ENCODE data around the gene PHLDB1.

Gene PHLDB1

GRCh38 chr11:118621784-118622375 lies 14.5 kb downstream of the PHLDB1 start:
- in situ Hi-C loops (cut with MboI; ENCODE audit: low sequenced_read_pairs), result no loop called here

- in situ Hi-C loops (cut with MboI; ENCODE audit: low sequenced_read_pairs), result no loop called here
These were observed 15.2 kb downstream of the PHLDB1 start for GRCh38 chr11:118622376-118623268.

GRCh38 chr11:118623269-118623655 lies 15.8 kb downstream of the PHLDB1 start:
- in situ Hi-C loops (cut with MboI; ENCODE audit: low sequenced_read_pairs), result no loop called here

GRCh38 chr11:118625036-118625690 lies 17.7 kb downstream of the PHLDB1 start:
- in situ Hi-C loops (cut with MboI; ENCODE audit: low sequenced_read_pairs), result no loop called here

- in situ Hi-C loops (cut with MboI; ENCODE audit: low sequenced_read_pairs), result no loop called here
These were observed 18.6 kb downstream of the PHLDB1 start for GRCh38 chr11:118625976-118626375.

GRCh38 chr11:118627566-118627965 lies 20.2 kb downstream of the PHLDB1 start:
- in situ Hi-C loops (cut with MboI; ENCODE audit: low sequenced_read_pairs), result no loop called here

GRCh38 chr11:118628031-118628430 lies 20.6 kb downstream of the PHLDB1 start:
- in situ Hi-C loops (cut with MboI; ENCODE audit: low sequenced_read_pairs), result no loop called here

- in situ Hi-C loops (cut with MboI; ENCODE audit: low sequenced_read_pairs), result no loop called here
These were observed 21.0 kb downstream of the PHLDB1 start for GRCh38 chr11:118628432-118628831.

GRCh38 chr11:118628861-118629549 lies 21.6 kb downstream of the PHLDB1 start:
- in situ Hi-C loops (cut with MboI; ENCODE audit: low sequenced_read_pairs), result no loop called here

GRCh38 chr11:118629761-118630661 lies 22.6 kb downstream of the PHLDB1 start:
- in situ Hi-C loops (cut with MboI; ENCODE audit: low sequenced_read_pairs), result no loop called here

GRCh38 chr11:118631142-118631909 lies 23.9 kb downstream of the PHLDB1 start:
- in situ Hi-C loops (cut with MboI; ENCODE audit: low sequenced_read_pairs), result no loop called here

GRCh38 chr11:118632577-118633318 lies 25.3 kb downstream of the PHLDB1 start:
- in situ Hi-C loops (cut with MboI; ENCODE audit: low sequenced_read_pairs), result no loop called here

- in situ Hi-C loops (cut with MboI; ENCODE audit: low sequenced_read_pairs), result no loop called here
These were observed 25.9 kb downstream of the PHLDB1 start for GRCh38 chr11:118633319-118633690.

GRCh38 chr11:118633979-118634378 lies 26.6 kb downstream of the PHLDB1 start:
- in situ Hi-C loops (cut with MboI; ENCODE audit: low sequenced_read_pairs), result no loop called here

GRCh38 chr11:118634431-118635236 lies 27.2 kb downstream of the PHLDB1 start:
- in situ Hi-C loops (cut with MboI; ENCODE audit: low sequenced_read_pairs), result no loop called here

GRCh38 chr11:118635237-118635591 lies 27.8 kb downstream of the PHLDB1 start:
- in situ Hi-C loops (cut with MboI; ENCODE audit: low sequenced_read_pairs), result no loop called here

GRCh38 chr11:118635642-118636041 lies 28.2 kb downstream of the PHLDB1 start:
- in situ Hi-C loops (cut with MboI; ENCODE audit: low sequenced_read_pairs), result no loop called here

All from HL-60/S4 (cell line).